C4-2B (cell line): Measurements from ENCODE around the gene POFUT2.

Source experiments
- ZFX ChIP-seq: fragments of 450-650 bp; IDR thresholded peaks from 2 replicates; pipeline ENCODE4 v1.6.1; 2017
- TF ChIP-seq, protein P1 (sequence below): fragments of 450-650 bp; conservative IDR thresholded peaks from 2 replicates; pipeline ENCODE4 v1.5.1; 2017; ENCODE audit warnings: mild to moderate bottlenecking

GRCh38 chr21:45291613-45292398, 4.1 kb upstream of the POFUT2 start:
- TF ChIP-seq, protein P1, sequence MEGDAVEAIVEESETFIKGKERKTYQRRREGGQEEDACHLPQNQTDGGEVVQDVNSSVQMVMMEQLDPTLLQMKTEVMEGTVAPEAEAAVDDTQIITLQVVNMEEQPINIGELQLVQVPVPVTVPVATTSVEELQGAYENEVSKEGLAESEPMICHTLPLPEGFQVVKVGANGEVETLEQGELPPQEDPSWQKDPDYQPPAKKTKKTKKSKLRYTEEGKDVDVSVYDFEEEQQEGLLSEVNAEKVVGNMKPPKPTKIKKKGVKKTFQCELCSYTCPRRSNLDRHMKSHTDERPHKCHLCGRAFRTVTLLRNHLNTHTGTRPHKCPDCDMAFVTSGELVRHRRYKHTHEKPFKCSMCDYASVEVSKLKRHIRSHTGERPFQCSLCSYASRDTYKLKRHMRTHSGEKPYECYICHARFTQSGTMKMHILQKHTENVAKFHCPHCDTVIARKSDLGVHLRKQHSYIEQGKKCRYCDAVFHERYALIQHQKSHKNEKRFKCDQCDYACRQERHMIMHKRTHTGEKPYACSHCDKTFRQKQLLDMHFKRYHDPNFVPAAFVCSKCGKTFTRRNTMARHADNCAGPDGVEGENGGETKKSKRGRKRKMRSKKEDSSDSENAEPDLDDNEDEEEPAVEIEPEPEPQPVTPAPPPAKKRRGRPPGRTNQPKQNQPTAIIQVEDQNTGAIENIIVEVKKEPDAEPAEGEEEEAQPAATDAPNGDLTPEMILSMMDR = no peak
- TF ChIP-seq ZFX = no peak
